OCI-LY7 (cell line): ENCODE results near the gene LPXN. TPM values are rescaled to one million over a fixed set of nuclear protein-coding genes. Genes with fewer than 3 reads are reported as not detected.

ENCODE experiments used
- BruUV-seq: library from RNA; stranded (reverse); fragments of 400-500 nt; replicated peaks from 2 replicates; lab custom pipeline; 2021; lab: Mats Ljungman, UMichigan
- CTCF ChIA-PET: fragments of 300-600 bp; sonication (Branson Sonifier 250); formaldehyde crosslinking; loops from one replicate; lab custom pipeline; 2022; ENCODE audit warnings: antibody characterized with exemption; ENCODE audit not compliant: unreplicated experiment; lab: Charles Lee
- POLR2A ChIA-PET: fragments of 300-600 bp; sonication (Branson Sonifier 250); formaldehyde crosslinking; loops from one replicate; lab custom pipeline; 2022; ENCODE audit warnings: antibody characterized with exemption; lab: Charles Lee
- DNase-seq: peaks from one replicate; pipeline ENCODE4 v3.0.0-alpha.2; 2015; ENCODE audit warnings: low spot score
- H2AFZ ChIP-seq: fragments of 200-600 bp; sonication (generic), shearing (Covaris generic); 2 replicates; pipeline ENCODE4 v1.6.1; 2014; ENCODE audit warnings: mild to moderate bottlenecking, antibody characterized with exemption, low read length, moderate library complexity
- H3K27ac ChIP-seq: fragments of 200-600 bp; sonication (generic); 2 replicates; pipeline ENCODE4 v1.5.1; 2014; ENCODE audit warnings: mixed run types, low read depth, mild to moderate bottlenecking, moderate library complexity, low read length, inconsistent platforms; ENCODE audit not compliant: poor library complexity, severe bottlenecking
- H3K36me3 ChIP-seq: fragments of 200-600 bp; sonication (generic); 2 replicates; pipeline ENCODE4 v1.6.1; 2014; ENCODE audit warnings: mild to moderate bottlenecking, antibody characterized with exemption, low read length, moderate library complexity, mixed read lengths; ENCODE audit not compliant: insufficient read depth
- H3K4me1 ChIP-seq: fragments of 200-600 bp; sonication (generic); 2 replicates; pipeline ENCODE4 v1.5.1; 2014; ENCODE audit warnings: mild to moderate bottlenecking, low read length; ENCODE audit not compliant: insufficient read depth, poor library complexity, severe bottlenecking
- H3K4me2 ChIP-seq: fragments of 200-600 bp; sonication (generic); 2 replicates; pipeline ENCODE4 v1.6.1; 2014; ENCODE audit warnings: mild to moderate bottlenecking, low read length
- H3K4me3 ChIP-seq: fragments of 200-600 bp; sonication (generic); 2 replicates; pipeline ENCODE4 v1.5.1; 2014; ENCODE audit warnings: mild to moderate bottlenecking, low read depth, low read length; ENCODE audit not compliant: poor library complexity, severe bottlenecking
- H3K79me2 ChIP-seq: fragments of 200-600 bp; sonication (generic); 2 replicates; pipeline ENCODE4 v1.6.1; 2016; ENCODE audit warnings: low read depth, mild to moderate bottlenecking, low read length, moderate library complexity, mixed read lengths; ENCODE audit not compliant: insufficient read depth
- H3K9me2 ChIP-seq: fragments of 200-600 bp; sonication (generic); 2 replicates; pipeline ENCODE4 v1.6.1; 2016; ENCODE audit warnings: mild to moderate bottlenecking, low read length, mixed read lengths; ENCODE audit not compliant: insufficient read depth
- H3K9me3 ChIP-seq: fragments of 200-600 bp; sonication (generic); 2 replicates; pipeline ENCODE4 v1.6.1; 2014; ENCODE audit warnings: mild to moderate bottlenecking, mixed run types, low read length, mixed read lengths
- H4K20me1 ChIP-seq: fragments of 200-600 bp; sonication (generic); 2 replicates; pipeline ENCODE4 v1.6.1; 2014; ENCODE audit warnings: mild to moderate bottlenecking, antibody characterized with exemption, low read length, moderate library complexity, mixed read lengths; ENCODE audit not compliant: insufficient read depth
- CTCF ChIP-seq: fragments of 200-600 bp; sonication (generic); conservative IDR thresholded peaks from 2 replicates; pipeline ENCODE4 v1.5.1; 2014; ENCODE audit warnings: mild to moderate bottlenecking, antibody characterized with exemption, low read length, moderate library complexity, mixed read lengths
- EZH2phosphoT487 ChIP-seq: fragments of 200-600 bp; sonication (generic); IDR thresholded peaks from 2 replicates; pipeline ENCODE4 v1.6.1; 2018; ENCODE audit warnings: low read depth, borderline replicate concordance, mild to moderate bottlenecking, mixed run types, antibody characterized with exemption, low read length, moderate library complexity, mixed read lengths
- intact Hi-C: fragments of 100-400 bp; cut with micrococcal nuclease; formaldehyde crosslinking; loops from one replicate; pipeline ENCODE4 v1.10.0; 2022; ENCODE audit not compliant: unreplicated experiment
- total RNA-seq, 2 experiments: library from RNA; depleted of rRNA in 1 of 2; stranded (reverse); fragments of >200 nt in 1 of 2; shearing (Covaris generic) in 1 of 2; gene quantifications; 2 replicates each; pipeline ENCODE4 v1.2.3, GENCODE V29; 2014 to 2022

Gene LPXN
- total RNA-seq, 2 experiments from 2014 or later = 79.3 to 130 TPM

GRCh38 chr11:58597486-58598144 is 22.0 kb upstream of the LPXN start:
- ChIA-PET CTCF (no interaction called here), POLR2A (interaction anchor here (0.7 to 1.1 kb wide), 5 partner anchors 9 to 49 kb away, joined by 3 to 5 read pairs (median 3); partner anchors contain the start of gene LPXN)
- H3K79me2 ChIP-seq = peaks cover 100% of the 10 kb centered on the region
- no peaks in the 10 kb centered on the region for H3K9me2 ChIP-seq
- H3K27ac ChIP-seq = no peak overlapping the region
- H3K4me1 ChIP-seq = no peaks in the 10 kb centered on the region
- no peaks in the 10 kb centered on the region for H3K9me3 ChIP-seq
- DNase-seq = no peak
- no TSS peak for BruUV-seq
- H3K4me2 ChIP-seq = no peak overlapping the region
- H3K4me3 ChIP-seq = no peak overlapping the region
- TF ChIP-seq CTCF (no peak), EZH2phosphoT487 (no peak)
- no peak overlapping the region for H2AFZ ChIP-seq
- peaks cover 94% of the 10 kb centered on the region for H3K36me3 ChIP-seq
- intact Hi-C loops = no loop called here
- H4K20me1 ChIP-seq = peaks cover 20% of the 10 kb centered on the region

GRCh38 chr11:58596621-58597020 is 21.0 kb upstream of the LPXN start:
- intact Hi-C loops = no loop called here
- CTCF ChIA-PET = interaction anchor here (1.5 kb wide), 1 partner anchor 32 kb away, joined by 3 read pairs; no protein-coding TSS in a partner anchor

More at GRCh38 chr11:58596621-58597020, 21.0 kb upstream of the LPXN start:
- H3K4me1 ChIP-seq = no peaks in the 10 kb centered on the region
- H2AFZ ChIP-seq = no peak overlapping the region
- no peak overlapping the region for H3K27ac ChIP-seq
- H3K4me3 ChIP-seq = no peak overlapping the region
- H3K4me2 ChIP-seq = no peak overlapping the region
- TF ChIP-seq CTCF = no peak
- no peaks in the 10 kb centered on the region for H3K9me3 ChIP-seq
- H3K9me2 ChIP-seq = no peaks in the 10 kb centered on the region
- peaks cover 94% of the 10 kb centered on the region for H3K36me3 ChIP-seq
- H4K20me1 ChIP-seq = peaks cover 22% of the 10 kb centered on the region
- POLR2A ChIA-PET = interaction anchor here (0.5 kb wide), 1 partner anchor 23 kb away, joined by 3 read pairs; no protein-coding TSS in a partner anchor
- no TSS peak for BruUV-seq
- no peak for DNase-seq
- H3K79me2 ChIP-seq = peaks cover 99% of the 10 kb centered on the region
